IMR-90 (cell line): ENCODE measurements around the gene AKAP6. TPM values are rescaled to one million over a fixed set of nuclear protein-coding genes. Genes with fewer than 3 reads are reported as not detected.

Experiments used
- ATAC-seq: fragments of 200-7000 bp; cut with Tn5 transposase; 2 replicates; pipeline ENCODE4 v1.9.1; 2020; ENCODE audit warnings: low read depth, mild to moderate bottlenecking, moderate library complexity
- BruUV-seq: library from RNA; stranded (reverse); fragments of 400-500 nt; replicated peaks from 2 replicates; lab custom pipeline; 2021; lab: Mats Ljungman, UMichigan
- CTCF ChIA-PET: fragments of 300-600 bp; formaldehyde crosslinking; extraction: SDS; loops from one replicate; lab custom pipeline; 2021; ENCODE audit warnings: antibody characterized with exemption; lab: Yijun Ruan, JAX
- POLR2A ChIA-PET: fragments of 300-600 bp; sonication (Branson Sonifier 250); formaldehyde crosslinking; loops from one replicate; lab custom pipeline; 2022; ENCODE audit warnings: antibody characterized with exemption; ENCODE audit not compliant: unreplicated experiment; lab: Charles Lee
- DNase-seq: peaks from one replicate; pipeline ENCODE4 v3.0.0; 2013
- H2AFZ ChIP-seq: replicated peaks from 2 replicates; pipeline ENCODE3; 2013; ENCODE audit warnings: low read length, mild to moderate bottlenecking; ENCODE audit not compliant: poor library complexity
- H2AK5ac ChIP-seq: 2 replicates; pipeline ENCODE4 v1.6.1; 2013; ENCODE audit warnings: low read depth, low read length, inconsistent platforms
- H2AK9ac ChIP-seq: replicated peaks from 2 replicates; pipeline ENCODE3; 2013; ENCODE audit warnings: mild to moderate bottlenecking, low read depth, low read length, moderate library complexity; ENCODE audit not compliant: poor library complexity
- H2BK120ac ChIP-seq: 2 replicates; pipeline ENCODE4 v1.6.1; 2013; ENCODE audit warnings: low read depth, low read length, inconsistent platforms
- H2BK15ac ChIP-seq: 3 replicates; pipeline ENCODE4 v1.6.1; 2013; ENCODE audit warnings: low read depth, low read length, inconsistent platforms
- H2BK20ac ChIP-seq: 2 replicates; pipeline ENCODE4 v1.6.1; 2013; ENCODE audit warnings: low read depth, mild to moderate bottlenecking, inconsistent platforms, low read length, moderate library complexity
- H2BK5ac ChIP-seq: 2 replicates; pipeline ENCODE4 v1.6.1; 2013; ENCODE audit warnings: mild to moderate bottlenecking, low read depth, low read length, inconsistent platforms; ENCODE audit not compliant: poor library complexity, severe bottlenecking
- H3K14ac ChIP-seq: replicated peaks from 2 replicates; pipeline ENCODE4 v1.6.1; 2013; ENCODE audit warnings: low read depth, low read length, inconsistent platforms
- H3K18ac ChIP-seq: 2 replicates; pipeline ENCODE4 v1.6.1; 2013; ENCODE audit warnings: low read depth, low read length, control low read depth
- H3K23ac ChIP-seq: 2 replicates; pipeline ENCODE4 v1.6.1; 2013; ENCODE audit warnings: low read depth, low read length, inconsistent platforms
- H3K27ac ChIP-seq: 2 replicates; pipeline ENCODE4 v1.5.1; 2013; ENCODE audit warnings: mild to moderate bottlenecking, control low read depth, low read length; ENCODE audit not compliant: insufficient read depth
- H3K27me3 ChIP-seq: 2 replicates; pipeline ENCODE4 v1.6.1; 2013; ENCODE audit warnings: low read length; ENCODE audit not compliant: control insufficient read depth, insufficient read depth
- H3K36me3 ChIP-seq: 2 replicates; pipeline ENCODE4 v1.6.1; 2013; ENCODE audit warnings: low read length, mixed read lengths; ENCODE audit not compliant: control insufficient read depth, insufficient read depth
- H3K4ac ChIP-seq: 2 replicates; pipeline ENCODE4 v1.6.1; 2013; ENCODE audit warnings: low read depth, low read length, inconsistent platforms
- H3K4me1 ChIP-seq: 2 replicates; pipeline ENCODE4 v1.6.1; 2013; ENCODE audit warnings: low read length, mixed read lengths; ENCODE audit not compliant: control insufficient read depth, insufficient read depth
- H3K4me2 ChIP-seq: 2 replicates; pipeline ENCODE4 v1.6.1; 2013; ENCODE audit warnings: low read depth, mild to moderate bottlenecking, control low read depth, low read length, moderate library complexity
- H3K4me3 ChIP-seq: 2 replicates; pipeline ENCODE4 v1.5.1; 2013; ENCODE audit warnings: low read depth, mild to moderate bottlenecking, control low read depth, low read length, moderate library complexity; ENCODE audit not compliant: insufficient read depth
- H3K56ac ChIP-seq: 2 replicates; pipeline ENCODE4 v1.6.1; 2013; ENCODE audit warnings: low read length, inconsistent platforms; ENCODE audit not compliant: insufficient read depth; ENCODE audit errors: extremely low read depth
- H3K79me1 ChIP-seq, 2 experiments: 2 replicates each; pipeline ENCODE4 v1.6.1; 2013; ENCODE audit warnings: low read length in 2 of 2, inconsistent platforms in 1 of 2, low read depth in 1 of 2
- H3K9ac ChIP-seq: 2 replicates; pipeline ENCODE4 v1.6.1; 2013; ENCODE audit warnings: low read depth, low read length, control low read depth
- H3K9me1 ChIP-seq: 2 replicates; pipeline ENCODE4 v1.6.1; 2013; ENCODE audit warnings: low read length, inconsistent platforms; ENCODE audit not compliant: insufficient read depth
- H3K9me3 ChIP-seq: 2 replicates; pipeline ENCODE4 v1.6.1; 2013; ENCODE audit warnings: low read length; ENCODE audit not compliant: control insufficient read depth, insufficient read depth
- H4K20me1 ChIP-seq: 2 replicates; pipeline ENCODE4 v1.6.1; 2013; ENCODE audit warnings: low read length, inconsistent platforms; ENCODE audit not compliant: insufficient read depth
- H4K5ac ChIP-seq: 2 replicates; pipeline ENCODE4 v1.6.1; 2013; ENCODE audit warnings: mild to moderate bottlenecking, low read depth, low read length, control low read depth
- H4K8ac ChIP-seq, 2 experiments: 2 replicates each; pipeline ENCODE4 v1.6.1; 2013; ENCODE audit warnings: low read depth in 2 of 2, low read length in 2 of 2, control low read depth in 1 of 2, inconsistent platforms in 1 of 2
- H4K91ac ChIP-seq: 2 replicates; pipeline ENCODE4 v1.6.1; 2013; ENCODE audit warnings: low read depth, low read length, inconsistent platforms; ENCODE audit not compliant: insufficient read depth
- CHD1 ChIP-seq: IDR thresholded peaks from 2 replicates; pipeline ENCODE4 v1.6.1; 2012; ENCODE audit warnings: low read depth, low read length, improper control_type of control experiment
- CTCF ChIP-seq: conservative IDR thresholded peaks from 2 replicates; pipeline ENCODE4 v1.5.1; 2012; ENCODE audit warnings: mild to moderate bottlenecking, low read depth, low read length, improper control_type of control experiment
- FOS ChIP-seq: fragments of 150-350 bp; IDR thresholded peaks from 2 replicates; pipeline ENCODE4 v1.6.1; 2016; ENCODE audit warnings: low read depth, low read length
- MAZ ChIP-seq: IDR thresholded peaks from 2 replicates; pipeline ENCODE4 v1.6.1; 2012; ENCODE audit warnings: low read depth, mild to moderate bottlenecking, low read length, improper control_type of control experiment, moderate library complexity, borderline replicate concordance
- RAD21 ChIP-seq: IDR thresholded peaks from 2 replicates; pipeline ENCODE4 v1.6.1; 2012; ENCODE audit warnings: low read length, improper control_type of control experiment
- RFX5 ChIP-seq: IDR thresholded peaks from 2 replicates; pipeline ENCODE4 v1.8.0; 2012; ENCODE audit warnings: low read depth, mild to moderate bottlenecking, low read length, moderate library complexity
- SMC3 ChIP-seq: fragments of 150-350 bp; IDR thresholded peaks from 2 replicates; pipeline ENCODE4 v1.6.1; 2016; ENCODE audit warnings: low read depth, mild to moderate bottlenecking, antibody characterized with exemption, low read length, moderate library complexity
- USF2 ChIP-seq: fragments of 150-350 bp; IDR thresholded peaks from 2 replicates; pipeline ENCODE4 v1.6.1; 2017; ENCODE audit warnings: mild to moderate bottlenecking, antibody characterized with exemption, low read length, low read depth
- dilution Hi-C: fragments of 300-500 bp; cut with HindIII; formaldehyde crosslinking; loops from one replicate; pipeline ENCODE4 v1.14.3; 2018; ENCODE audit warnings: low sequenced_read_pairs; ENCODE audit not compliant: unreplicated experiment
- in situ Hi-C: fragments of 300-500 bp; cut with MboI; formaldehyde crosslinking; loops from 3 replicates; pipeline ENCODE4 v1.14.3; 2019; ENCODE audit warnings: low sequenced_read_pairs, inconsistent platforms, mixed read lengths
- intact Hi-C: fragments of 100-400 bp; cut with micrococcal nuclease; formaldehyde crosslinking; loops from 2 replicates; pipeline ENCODE4 v1.10.0; 2022
- polyA plus RNA-seq, 3 experiments: library from polyadenylated mRNA; depleted of rRNA; stranded (reverse); fragments of >200 nt; gene quantifications; 2 replicates each; pipeline ENCODE4 v1.2.3, GENCODE V29; 2012; ENCODE audit warnings: low replicate concordance in 1 of 3
- total RNA-seq: library from RNA; depleted of rRNA; stranded (reverse); fragments of >200 nt; gene quantifications from 2 replicates; pipeline ENCODE4 v1.2.3, GENCODE V29; 2012

Gene AKAP6
- total and polyA plus RNA-seq, 2 of the 4 experiments (the other 2 are of a cell fraction), result 0.22 to 1.6 TPM

- Histone ChIP-seq H4K8ac (no peak overlapping the region), H4K20me1 (no peaks in the 10 kb centered on the region), H3K9me1 (no peaks in the 10 kb centered on the region), H2BK20ac (no peak overlapping the region), H3K79me1 (no peaks in the 10 kb centered on the region), H3K36me3 (no peaks in the 10 kb centered on the region), H2AFZ (no peak overlapping the region), H3K4me3 (no peak overlapping the region), H3K9me3 (no peaks in the 10 kb centered on the region), H3K14ac (no peak overlapping the region), H4K91ac (no peak overlapping the region), H3K56ac (no peak overlapping the region), H3K18ac (no peak overlapping the region), H3K27ac (no peak overlapping the region), H2BK120ac (no peak overlapping the region), H2AK5ac (no peak overlapping the region), H3K27me3 (no peaks in the 10 kb centered on the region), H2BK15ac (no peak overlapping the region), H2AK9ac (no peak overlapping the region), H3K4ac (no peak overlapping the region), H3K9ac (no peak overlapping the region), H3K4me1 (no peaks in the 10 kb centered on the region), H3K4me2 (no peak overlapping the region), H4K5ac (no peak overlapping the region), H2BK5ac (no peak overlapping the region), H3K23ac (no peak overlapping the region)
- ChIA-PET CTCF (no interaction called here), POLR2A (no interaction called here)
- TF ChIP-seq FOS (no peak), RAD21 (no peak), SMC3 (no peak), CHD1 (no peak), CTCF (no peak), RFX5 (no peak), MAZ (no peak), USF2 (no peak)
- ATAC-seq (no peak; the same call in 1 of the 2 replicates), DNase-seq (no peak)
- in situ Hi-C loops, result no loop called here
- BruUV-seq, result no TSS peak
- dilution Hi-C loops, result no loop called here
- intact Hi-C loops, result no loop called here
These were observed 435.0 kb downstream of the AKAP6 start for GRCh38 chr14:32764131-32764530.
